ENCODE results near the gene METRN. TPM values are rescaled to one million over a fixed set of nuclear protein-coding genes. Genes with fewer than 3 reads are reported as not detected.

METRN gene
- total and polyA plus RNA-seq, 7 experiments from 2014 or later = 3.7 to 5.1 (median 4.8) TPM

- H3K4me1 Mint-ChIP-seq = peaks cover 0 to 30% (median 17%) of the 10 kb centered on the region in 7 donors
These were observed 4.0 kb downstream of the METRN start for GRCh38 chr16:718922-719321.

GRCh38 chr16:719815-720446 lies 5.0 kb downstream of the METRN start:
- no peaks in the 10 kb centered on the region for H3K9me3 Mint-ChIP-seq

More at GRCh38 chr16:718922-719321, 4.0 kb downstream of the METRN start:
- intact Hi-C loops (cut with micrococcal nuclease) = loop anchor here in 1 of 2 donors (10.0 kb wide), 1 partner anchor 256 kb away; the partner anchor contains the start of gene LMF1
- Mint-ChIP-seq H3K27me3 (peaks cover 0 to 22% (median 0%) of the 10 kb centered on the region in 5 donors), H3K4me3 (peak overlapping the region in 9 of 10 donors; percentile 27 to 87 (median 51)), H3K36me3 (no peaks in the 10 kb centered on the region), H3K27ac (peak overlapping the region in 4 of 9 donors; percentile 5 to 74 (median 58)), H3K9me3 (no peaks in the 10 kb centered on the region)
- Histone ChIP-seq H3K27ac (ENCODE audit: low read depth, low read length) (no peak overlapping the region), H3K4me3 (ENCODE audit: low read length) (no peak overlapping the region), H3K9me3 (ENCODE audit: control insufficient read depth in 2 of 3, low read length in 3 of 3) (no peaks in the 10 kb centered on the region), H3K4me1 (ENCODE audit: control insufficient read depth in 2 of 2, insufficient read depth in 2 of 2, low read length in 2 of 2) (peaks cover 17 to 25% of the 10 kb centered on the region in 2 donors), H3K36me3 (ENCODE audit: control insufficient read depth in 2 of 3, insufficient read depth in 3 of 3, low read length in 3 of 3) (no peaks in the 10 kb centered on the region), H3K27me3 (ENCODE audit: control insufficient read depth in 2 of 2, insufficient read depth in 2 of 2, low read length in 2 of 2) (no peaks in the 10 kb centered on the region)
- ATAC-seq (no peak), DNase-seq (no peak)
- CTCF ChIA-PET = interaction anchor here (1.5 kb wide), 1 partner anchor 8 kb away, joined by 3 read pairs; no protein-coding TSS in a partner anchor
- POLR2A ChIA-PET = interaction anchor here (1.1 to 1.7 kb wide), 2 partner anchors 9 to 23 kb away, joined by 5 to 11 read pairs; partner anchors contain the start of gene HAGHL

GRCh38 chr16:720447-720989 lies 5.6 kb downstream of the METRN start:
- CTCF ChIA-PET = interaction anchor here (0.6 to 1.5 kb wide), 5 partner anchors 8 to 65 kb away, joined by 3 to 4 read pairs (median 3); no protein-coding TSS in a partner anchor
- intact Hi-C loops (cut with micrococcal nuclease) = no loop called here
- Mint-ChIP-seq H3K27me3 (peaks cover 0 to 18% (median 0%) of the 10 kb centered on the region in 5 donors), H3K4me1 (peaks cover 0 to 30% (median 17%) of the 10 kb centered on the region in 7 donors), H3K9me3 (no peaks in the 10 kb centered on the region), H3K27ac (peak overlapping the region in 7 of 9 donors; percentile 33 to 67 (median 53)), H3K4me3 (peak overlapping the region; percentile 72 to 92 (median 82)), H3K36me3 (no peaks in the 10 kb centered on the region)
- H3K27ac ChIP-seq (ENCODE audit: low read depth, low read length) = peak overlapping the region; percentile 60
- DNase-seq (peak in 2 of 9 donors; percentile 33 to 55), ATAC-seq (peak; percentile 10)
- H3K27me3 ChIP-seq (ENCODE audit: control insufficient read depth in 2 of 2, insufficient read depth in 2 of 2, low read length in 2 of 2) = no peaks in the 10 kb centered on the region
- POLR2A ChIA-PET = interaction anchor here (0.6 to 2.2 kb wide), 13 partner anchors 10 to 40 kb away, joined by 3 to 11 read pairs (median 3); partner anchors contain the start of genes CIAO3, STUB1 and WDR24
- no peaks in the 10 kb centered on the region for H3K36me3 ChIP-seq (ENCODE audit: control insufficient read depth in 2 of 3, insufficient read depth in 3 of 3, low read length in 3 of 3)
- peaks cover 17 to 25% of the 10 kb centered on the region in 2 donors for H3K4me1 ChIP-seq (ENCODE audit: control insufficient read depth in 2 of 2, insufficient read depth in 2 of 2, low read length in 2 of 2)
- H3K4me3 ChIP-seq (ENCODE audit: low read length) = peak overlapping the region; percentile 62
- H3K9me3 ChIP-seq (ENCODE audit: control insufficient read depth in 2 of 3, low read length in 3 of 3) = no peaks in the 10 kb centered on the region

More at GRCh38 chr16:719815-720446, 5.0 kb downstream of the METRN start:
- peak overlapping the region; percentile 62 for H3K4me3 ChIP-seq (ENCODE audit: low read length)
- H3K9me3 ChIP-seq (ENCODE audit: control insufficient read depth in 2 of 3, low read length in 3 of 3) = no peaks in the 10 kb centered on the region
- Mint-ChIP-seq H3K4me1 (peaks cover 0 to 30% (median 17%) of the 10 kb centered on the region in 7 donors), H3K36me3 (no peaks in the 10 kb centered on the region), H3K27me3 (peaks cover 0 to 18% (median 0%) of the 10 kb centered on the region in 5 donors), H3K27ac (peak overlapping the region in 7 of 9 donors; percentile 33 to 67 (median 53)), H3K4me3 (peak overlapping the region; percentile 72 to 92 (median 82))
- H3K27me3 ChIP-seq (ENCODE audit: control insufficient read depth in 2 of 2, insufficient read depth in 2 of 2, low read length in 2 of 2) = no peaks in the 10 kb centered on the region
- no peaks in the 10 kb centered on the region for H3K36me3 ChIP-seq (ENCODE audit: control insufficient read depth in 2 of 3, insufficient read depth in 3 of 3, low read length in 3 of 3)
- H3K4me1 ChIP-seq (ENCODE audit: control insufficient read depth in 2 of 2, insufficient read depth in 2 of 2, low read length in 2 of 2) = peaks cover 17 to 25% of the 10 kb centered on the region in 2 donors
- ChIA-PET CTCF (interaction anchor here (0.6 to 1.5 kb wide), 4 partner anchors 9 to 65 kb away, joined by 3 to 4 read pairs (median 3); no protein-coding TSS in a partner anchor), POLR2A (interaction anchor here (0.6 to 2.2 kb wide), 11 partner anchors 9 to 1542 kb away, joined by 3 to 11 read pairs (median 3); partner anchors contain the start of genes CIAO3 and STUB1)
- H3K27ac ChIP-seq (ENCODE audit: low read depth, low read length) = peak overlapping the region; percentile 60
- DNase-seq = no peak
- no peak for ATAC-seq
- intact Hi-C loops (cut with micrococcal nuclease) = loop anchor here in 1 of 2 donors (10.0 kb wide), 1 partner anchor 255 kb away; the partner anchor contains the start of gene LMF1

- DNase-seq (peak; percentile 53 to 80 (median 65)), ATAC-seq (peak; percentile 82)
- H3K4me1 ChIP-seq (ENCODE audit: control insufficient read depth in 2 of 2, insufficient read depth in 2 of 2, low read length in 2 of 2) = peaks cover 18 to 25% of the 10 kb centered on the region in 2 donors
- peak within 1 kb of the TSS; percentile 72 to 92 (median 82) for H3K4me3 Mint-ChIP-seq
- H3K27ac ChIP-seq (ENCODE audit: low read depth, low read length) = peak within 1 kb of the TSS; percentile 60
- no peaks in the 10 kb centered on the region for H3K9me3 ChIP-seq (ENCODE audit: control insufficient read depth in 2 of 3, low read length in 3 of 3)
- POLR2A ChIA-PET = interaction anchor here (0.7 to 3.1 kb wide), 7 partner anchors 10 to 31 kb away, joined by 3 to 11 read pairs (median 3); partner anchors contain the start of genes CIAO3 and WDR24
- peak within 1 kb of the TSS; percentile 62 for H3K4me3 ChIP-seq (ENCODE audit: low read length)
- intact Hi-C loops (cut with micrococcal nuclease) = no loop called here
- no peaks in the 10 kb centered on the region for H3K36me3 ChIP-seq (ENCODE audit: control insufficient read depth in 2 of 3, insufficient read depth in 3 of 3, low read length in 3 of 3)
- peak within 1 kb of the TSS in 7 of 9 donors; percentile 38 to 67 (median 55) for H3K27ac Mint-ChIP-seq
- H3K36me3 Mint-ChIP-seq = no peaks in the 10 kb centered on the region
- no peaks in the 10 kb centered on the region for H3K9me3 Mint-ChIP-seq
- CTCF ChIA-PET = interaction anchor here (0.6 to 1.2 kb wide), 4 partner anchors 9 to 64 kb away, joined by 3 to 5 read pairs (median 4); no protein-coding TSS in a partner anchor
- peaks cover 0 to 30% (median 17%) of the 10 kb centered on the region in 7 donors for H3K4me1 Mint-ChIP-seq
- H3K27me3 ChIP-seq (ENCODE audit: control insufficient read depth in 2 of 2, insufficient read depth in 2 of 2, low read length in 2 of 2) = no peaks in the 10 kb centered on the region
- H3K27me3 Mint-ChIP-seq = peaks cover 0 to 20% (median 0%) of the 10 kb centered on the region in 5 donors
These were observed 6.3 kb downstream of the METRN start, which contains the start of gene ANTKMT for GRCh38 chr16:720990-721764. Gene ANTKMT, plus strand, starts transcription at chr16:721146. Its CDS starts 129 bp downstream, at chr16:721275.

GRCh38 chr16:721765-722540 lies 7.0 kb downstream of the METRN start:
- H3K9me3 Mint-ChIP-seq = no peaks in the 10 kb centered on the region
- peak overlapping the region; percentile 60 for H3K27ac ChIP-seq (ENCODE audit: low read depth, low read length)
- POLR2A ChIA-PET = interaction anchor here (0.9 to 3.1 kb wide), 4 partner anchors 9 to 32 kb away, joined by 3 to 11 read pairs (median 10); partner anchors contain the start of genes CIAO3 and WDR24
- ATAC-seq (no peak), DNase-seq (peak in 2 of 9 donors; percentile 37 to 40)
- peak overlapping the region; percentile 39 to 87 (median 61) for H3K4me3 Mint-ChIP-seq
- H3K4me1 Mint-ChIP-seq = peaks cover 0 to 26% (median 17%) of the 10 kb centered on the region in 7 donors
- H3K27me3 Mint-ChIP-seq = peaks cover 0 to 16% (median 0%) of the 10 kb centered on the region in 5 donors
- no peaks in the 10 kb centered on the region for H3K27me3 ChIP-seq (ENCODE audit: control insufficient read depth in 2 of 2, insufficient read depth in 2 of 2, low read length in 2 of 2)
- H3K36me3 ChIP-seq (ENCODE audit: control insufficient read depth in 2 of 3, insufficient read depth in 3 of 3, low read length in 3 of 3) = no peaks in the 10 kb centered on the region
- no peaks in the 10 kb centered on the region for H3K9me3 ChIP-seq (ENCODE audit: control insufficient read depth in 2 of 3, low read length in 3 of 3)
- CTCF ChIA-PET = interaction anchor here (0.8 to 1.5 kb wide), 2 partner anchors 9 to 11 kb away, joined by 5 to 7 read pairs; no protein-coding TSS in a partner anchor
- peaks cover 23 to 25% of the 10 kb centered on the region in 2 donors for H3K4me1 ChIP-seq (ENCODE audit: control insufficient read depth in 2 of 2, insufficient read depth in 2 of 2, low read length in 2 of 2)
- H3K36me3 Mint-ChIP-seq = no peaks in the 10 kb centered on the region
- peak overlapping the region; percentile 24 for H3K4me3 ChIP-seq (ENCODE audit: low read length)
- H3K27ac Mint-ChIP-seq = peak overlapping the region in 1 of 9 donors; percentile 55
- intact Hi-C loops (cut with micrococcal nuclease) = no loop called here

Measured in naive thymus-derived CD4-positive, alpha-beta T cell (primary cell).